SH-SY5Y (cell line): ENCODE measurements around the gene GJA8.
A peak's percentile ranks its signal among the peaks of the same experiment; 100 is the strongest.

Source experiments
- GATA2 ChIP-seq: IDR thresholded peaks from 2 replicates; pipeline ENCODE4 v1.6.1; 2011; ENCODE audit warnings: mild to moderate bottlenecking, low read depth, low read length
- GATA3 ChIP-seq: IDR thresholded peaks from 2 replicates; pipeline ENCODE4 v1.6.1; 2011; ENCODE audit warnings: low read depth, mild to moderate bottlenecking, low read length, moderate library complexity

GRCh38 chr1:147897029-147897752 is 5.4 kb upstream of the GJA8 start:
- TF ChIP-seq GATA3, result no peak
- TF ChIP-seq GATA2, result peak; percentile 83
